NCI-H526 treated with DMSO at 0.1 percent for 48 hours (cell line): ENCODE measurements around the gene MPP2.
"Not testable (repeated sequence)": the region's sequence is repeated elsewhere in the genome, so short reads cannot be mapped to it uniquely, and the experiment has no call there.

Experiments
- DNase-seq: peaks from one replicate; lab custom pipeline; 2025; lab: John Stamatoyannopoulos, UW

Gene MPP2

DNA sequence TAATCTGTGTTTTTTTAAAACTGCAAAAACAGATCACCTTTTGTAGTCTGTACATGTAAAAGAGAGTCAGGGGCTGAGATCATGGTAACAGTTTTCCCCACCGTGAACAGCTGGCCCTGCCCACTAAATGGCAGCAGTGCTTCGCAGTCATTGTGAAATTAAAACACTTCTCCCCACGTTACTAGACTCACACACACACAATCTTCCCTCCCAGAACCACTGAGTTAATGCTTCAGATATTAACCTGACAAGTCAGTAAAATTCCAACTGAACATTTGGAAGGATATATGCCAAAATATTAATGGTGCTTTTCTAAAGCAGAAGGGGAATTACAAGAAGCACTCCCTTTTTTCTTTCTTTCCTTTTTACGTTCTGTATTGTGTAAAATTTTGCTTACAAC lies 61.6 kb downstream of the MPP2 start:
- DNase-seq = no peak

DNA sequence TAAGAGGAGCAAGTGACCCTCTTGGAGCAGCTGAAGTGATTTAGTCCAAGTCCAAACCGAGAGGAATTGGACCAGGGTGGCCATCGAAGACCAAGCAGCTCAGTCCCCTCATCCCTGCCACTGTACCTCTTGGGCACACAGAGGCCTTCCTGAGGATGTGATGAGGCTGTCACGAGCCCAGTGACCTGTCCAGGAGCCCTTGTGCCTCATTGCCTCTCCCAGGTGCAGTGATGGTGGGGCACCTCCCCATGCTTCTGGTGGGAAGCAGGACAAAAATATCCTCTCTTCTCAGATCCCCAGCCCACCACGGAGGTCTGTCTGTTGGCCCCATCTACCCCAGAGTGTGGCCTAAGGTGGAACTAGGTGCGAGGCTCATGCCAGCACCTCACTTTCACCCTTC lies 63.1 kb downstream of the MPP2 start:
- no peak for DNase-seq

DNA sequence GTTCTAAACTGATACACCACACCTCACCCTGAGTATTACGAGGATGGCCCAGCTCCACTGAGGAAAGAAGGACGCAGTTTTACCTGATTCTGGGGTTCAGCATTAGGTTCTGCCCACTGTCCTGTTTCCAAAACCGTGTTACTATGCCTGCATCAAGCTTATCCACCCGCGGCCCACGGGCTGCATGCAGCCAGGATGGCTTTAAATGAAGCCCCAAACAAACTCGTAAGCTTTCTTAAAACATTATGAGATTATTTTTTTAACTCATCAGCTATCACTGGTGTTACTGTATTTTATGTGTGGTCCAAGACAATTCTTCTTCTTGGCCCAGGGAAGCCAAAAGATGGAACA lies 64.4 kb downstream of the MPP2 start:
- no peak for DNase-seq

DNA sequence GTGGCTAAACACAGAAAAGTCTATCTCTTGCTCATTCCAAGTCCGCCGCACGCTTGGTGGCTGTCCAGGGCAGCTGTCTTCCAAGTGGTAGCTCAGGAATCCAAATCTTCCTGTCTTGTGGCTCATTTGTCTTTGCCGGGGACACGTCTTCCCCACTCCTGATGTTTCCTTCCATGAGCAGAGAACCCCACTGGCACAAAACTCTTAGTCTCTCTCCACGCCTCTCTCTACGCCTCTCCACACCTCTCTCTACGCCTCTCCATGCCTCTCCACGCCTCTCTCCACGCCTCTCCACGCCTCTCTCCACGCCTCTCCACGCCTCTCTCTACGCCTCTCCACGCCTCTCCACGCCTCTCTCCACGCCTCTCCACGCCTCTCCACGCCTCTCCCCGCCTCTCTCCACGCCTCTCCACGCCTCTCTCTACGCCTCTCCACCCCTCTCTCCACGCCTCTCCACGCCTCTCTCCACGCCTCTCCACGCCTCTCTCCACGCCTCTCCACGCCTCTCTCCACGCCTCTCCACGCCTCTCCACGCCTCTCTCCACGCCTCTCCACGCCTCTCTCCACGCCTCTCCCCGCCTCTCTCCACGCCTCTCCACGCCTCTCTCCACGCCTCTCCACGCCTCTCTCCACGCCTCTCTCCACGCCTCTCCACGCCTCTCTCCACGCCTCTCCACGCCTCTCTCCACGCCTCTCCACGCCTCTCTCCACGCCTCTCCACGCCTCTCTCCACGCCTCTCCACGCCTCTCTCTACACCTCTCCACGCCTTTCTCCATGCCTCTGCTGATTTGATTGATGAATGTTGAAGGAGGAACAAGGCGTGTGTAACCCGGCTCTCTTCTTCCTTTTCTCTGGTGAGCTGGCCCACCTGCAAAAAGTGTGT lies 65.0 kb downstream of the MPP2 start:
- DNase-seq = not testable (repeated sequence)

DNA sequence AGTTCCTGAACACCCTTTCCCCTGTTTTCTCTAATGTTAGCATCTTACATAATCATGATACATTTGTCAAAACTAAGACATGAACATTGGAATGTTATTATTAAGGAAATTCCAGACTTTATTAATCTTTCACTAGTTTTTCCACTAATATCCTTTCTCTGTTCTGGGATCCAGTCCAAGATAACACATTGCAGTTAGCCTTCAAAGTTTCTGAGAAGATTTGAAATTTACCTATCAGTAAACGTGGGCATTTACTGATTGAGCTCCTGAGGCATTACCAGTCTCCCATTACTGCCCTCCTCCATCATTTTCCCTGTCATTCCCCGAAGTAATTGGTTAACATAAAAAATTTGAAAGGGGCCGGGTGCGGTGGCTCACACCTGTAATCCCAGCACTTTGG lies 66.1 kb downstream of the MPP2 start:
- DNase-seq = no peak

- no peak for DNase-seq
Measured at GRCh38 chr17:43840814-43841213, 66.5 kb downstream of the MPP2 start.

DNA sequence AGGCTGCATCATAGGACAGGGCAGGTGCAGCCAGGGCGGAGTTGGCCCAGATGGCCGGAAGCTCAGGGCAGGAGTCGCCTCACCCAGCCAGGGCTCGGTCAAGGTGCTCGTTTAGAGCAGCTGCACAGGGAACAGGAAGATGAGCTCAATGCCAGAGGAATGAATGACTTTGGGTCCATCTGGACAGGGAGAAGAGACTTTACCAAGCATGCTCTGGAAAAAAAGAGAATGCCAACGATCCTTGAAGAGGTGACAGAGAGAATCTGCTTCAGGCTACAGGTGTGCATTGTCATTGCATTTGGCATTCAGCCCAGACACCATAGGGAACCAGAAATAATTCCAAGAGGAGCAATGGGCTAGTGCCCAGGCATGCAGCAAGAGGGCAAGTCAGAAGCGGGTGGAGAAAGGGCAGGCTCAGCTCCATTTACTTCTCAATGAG lies 67.6 kb downstream of the MPP2 start:
- DNase-seq = peak; percentile 21

GRCh38 chr17:43834106-43834505 lies 73.2 kb downstream of the MPP2 start:
- no peak for DNase-seq

GRCh38 chr17:43832976-43833829 lies 74.1 kb downstream of the MPP2 start, which contains the start of gene MPP3:
TSS of gene MPP3 (minus strand) at chr17:43833146. CDS start at chr17:43831906, 1,240 bp downstream.
- peak; percentile 17 for DNase-seq

DNA sequence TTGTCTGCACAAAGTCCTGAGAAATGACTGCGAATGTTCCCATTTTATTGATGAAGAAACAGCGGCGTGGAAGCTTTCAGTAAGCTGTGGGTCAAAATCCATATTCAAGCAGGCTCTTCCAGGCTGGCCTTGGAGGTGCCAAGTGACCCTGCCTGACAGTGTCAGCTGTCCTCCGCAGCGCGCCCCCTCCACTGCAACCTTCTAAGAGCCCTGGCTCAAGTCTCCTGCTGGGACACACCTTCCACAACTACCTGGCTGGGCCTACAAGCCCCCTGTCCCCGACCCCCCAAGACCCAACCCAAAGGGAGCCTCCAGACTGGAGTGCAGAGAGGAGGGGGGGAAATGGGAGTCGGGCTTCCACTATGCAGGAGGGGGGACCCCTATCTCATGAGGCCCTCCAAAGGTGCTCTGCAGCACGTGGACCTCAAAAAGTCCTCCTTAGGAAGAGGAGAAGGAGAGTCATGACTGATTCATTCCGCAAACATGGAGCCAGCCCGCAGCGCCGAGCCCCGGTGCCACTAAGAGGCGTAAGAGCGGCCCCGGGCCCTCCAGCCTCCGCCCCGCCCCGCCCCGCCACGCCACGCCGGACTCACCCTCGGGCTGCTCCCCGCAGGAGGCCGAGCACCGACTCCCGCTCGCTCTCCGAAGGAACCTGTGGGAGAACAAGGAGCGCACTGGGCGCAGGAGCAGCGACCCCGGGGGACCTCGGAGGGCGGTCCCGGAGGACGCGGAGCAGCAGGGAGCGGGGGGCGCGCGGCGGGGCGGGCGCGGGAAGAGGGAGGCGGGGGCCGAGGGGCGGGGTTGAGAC lies 75.0 kb downstream of the MPP2 start:
- no peak for DNase-seq

- no peak for DNase-seq
Measured at GRCh38 chr17:43831633-43832032, 75.7 kb downstream of the MPP2 start.

GRCh38 chr17:43830510-43831140 lies 76.7 kb downstream of the MPP2 start:
- peak; percentile 69 for DNase-seq

GRCh38 chr17:43829738-43830137 lies 77.6 kb downstream of the MPP2 start:
- DNase-seq = no peak

DNA sequence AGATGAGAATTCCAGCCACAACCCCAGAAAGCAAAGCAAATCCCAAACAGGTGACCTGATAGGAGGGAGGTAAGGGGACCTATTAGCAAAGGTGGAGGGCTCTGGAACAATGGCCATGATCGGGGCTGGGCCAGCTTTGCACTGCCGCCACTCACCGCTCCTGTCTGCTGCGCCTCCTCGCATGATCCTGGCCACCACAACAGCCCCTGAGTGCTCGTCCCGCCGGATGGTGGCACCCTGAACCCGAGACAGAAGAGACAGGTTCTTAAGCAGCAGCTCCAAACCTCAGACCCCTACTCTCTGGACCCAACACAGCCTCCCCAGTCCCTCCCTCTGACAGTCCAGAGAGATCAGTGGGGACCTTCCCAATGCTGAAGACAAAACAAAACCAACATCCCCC lies 79.7 kb downstream of the MPP2 start:
- no peak for DNase-seq

DNA sequence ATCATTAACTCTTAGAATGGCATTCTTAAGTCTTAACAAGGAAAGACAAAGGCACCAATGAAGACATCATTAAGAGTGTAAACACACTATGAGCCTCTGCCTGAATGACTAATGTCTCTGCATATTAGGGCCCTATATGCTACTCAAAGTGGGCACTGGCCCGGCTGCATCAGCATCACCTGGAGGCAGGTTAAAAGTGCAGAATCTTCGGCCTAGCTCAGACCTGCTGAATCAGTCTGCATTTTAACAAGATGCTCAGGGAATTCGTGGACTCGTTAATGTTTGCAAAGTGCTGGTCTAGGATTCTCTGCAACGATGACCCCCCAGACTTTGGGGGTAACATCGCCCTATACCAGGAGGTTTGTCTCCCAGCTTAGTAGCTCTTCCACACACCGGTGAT lies 81.1 kb downstream of the MPP2 start:
- no peak for DNase-seq

- no peak for DNase-seq
Measured at GRCh38 chr17:43825567-43825966, 81.8 kb downstream of the MPP2 start.
